Transverse colon (tissue), 4 donors: ENCODE measurements around the gene SERINC4. TPM values are rescaled to one million over a fixed set of nuclear protein-coding genes. Genes with fewer than 3 reads are reported as not detected.
A peak's percentile ranks its signal among the peaks of the same experiment; 100 is the strongest.

Experiments
- DNase-seq: peaks from one replicate; pipeline ENCODE4 v3.0.0-alpha.2; 2019
- H3K27ac ChIP-seq, 4 donors: fragments of 200-600 bp; sonication (generic); 2 replicates each; pipeline ENCODE4 v1.5.1; 2016 to 2018; ENCODE audit warnings: inconsistent platforms in 4 of 4
- H3K27me3 ChIP-seq: fragments of 200-600 bp; sonication (generic); 2 replicates; pipeline ENCODE4 v1.5.1; 2017; ENCODE audit warnings: inconsistent platforms
- H3K36me3 ChIP-seq, 4 donors: fragments of 200-600 bp; sonication (generic); 2 replicates each; pipeline ENCODE4 v1.5.1; 2017 to 2019; ENCODE audit warnings: inconsistent platforms in 4 of 4
- H3K4me1 ChIP-seq, 4 donors: fragments of 200-600 bp; sonication (generic); 2 replicates each; pipeline ENCODE4 v1.5.1; 2017 to 2020; ENCODE audit warnings: inconsistent platforms in 4 of 4
- H3K4me3 ChIP-seq, 4 donors: fragments of 200-600 bp; sonication (generic); 1 replicate in 1 of 4; 2 replicates in 3 of 4; pipeline versions ENCODE4 v1.5.1 to v1.6.1; 2017 to 2019; ENCODE audit warnings: inconsistent platforms in 4 of 4
- H3K9me3 ChIP-seq, 2 donors: fragments of 200-600 bp; sonication (generic); 2 replicates each; pipeline ENCODE4 v1.5.1; 2017 to 2019; ENCODE audit warnings: inconsistent platforms in 2 of 2
- CTCF ChIP-seq, 5 experiments: fragments of 200-600 bp in 3 of 5; fragments of 450-650 bp in 2 of 5; sonication (generic) in 3 of 5; IDR thresholded peaks; 1 replicate in 2 of 5; 2 replicates in 3 of 5; pipeline ENCODE4 v1.5.1; 2016 to 2017; ENCODE audit warnings: antibody characterized with exemption in 5 of 5, inconsistent platforms in 3 of 5, mild to moderate bottlenecking in 2 of 5, moderate library complexity in 1 of 5
- EP300 ChIP-seq: sonication (generic); formaldehyde crosslinking; IDR thresholded peaks from one replicate; pipeline ENCODE4 v1.6.1; 2017; ENCODE audit warnings: antibody characterized with exemption, low read depth
- POLR2A ChIP-seq: fragments of 450-650 bp; IDR thresholded peaks from one replicate; pipeline ENCODE4 v1.6.1; 2016; ENCODE audit warnings: antibody characterized with exemption, mild to moderate bottlenecking, moderate library complexity
- POLR2AphosphoS5 ChIP-seq, 3 donors: sonication (generic); formaldehyde crosslinking; IDR thresholded peaks; one replicate each; pipeline ENCODE4 v1.6.1; 2016; ENCODE audit warnings: antibody characterized with exemption in 3 of 3
- WGBS, 2 donors: methylation state at CpG; one replicate each; pipeline ENCODE4 v1.1.5; 2018; ENCODE audit warnings: low coverage in 1 of 2; 5-methylcytosine and 5-hydroxymethylcytosine counted together
- in situ Hi-C, 4 donors: fragments of 200-750 bp; cut with MboI; loops; one replicate each; pipeline versions ENCODE4 v1.15.0 to v1.15.1; 2017; ENCODE audit warnings: low sequenced_read_pairs in 3 of 4, low pct_ligation_motif_present in 1 of 4, low pct_unique_long_range_greater_than_20kb in 1 of 4
- intact Hi-C: fragments of 100-400 bp; cut with DNase I; formaldehyde crosslinking; loops from one replicate; pipeline ENCODE4 v1.15.1; 2023; ENCODE audit warnings: low total_unique reads
- total RNA-seq, 4 donors: library from RNA; depleted of rRNA; stranded (reverse); fragments of >200 nt; gene quantifications; one replicate each; pipeline ENCODE4 v1.1.0, GENCODE V29; 2016

SERINC4 gene
- total RNA-seq, 4 donors from 2014 or later: not detected

- Histone ChIP-seq H3K36me3 (peaks cover 0 to 15% (median 6%) of the 10 kb centered on the region in 4 donors), H3K27me3 (no peaks in the 10 kb centered on the region), H3K27ac (peak overlapping the region in 1 of 4 donors; percentile 89), H3K9me3 (no peaks in the 10 kb centered on the region), H3K4me3 (no peak overlapping the region), H3K4me1 (peaks cover 51 to 80% (median 62%) of the 10 kb centered on the region in 4 donors)
- intact Hi-C loops: no loop called here
- in situ Hi-C loops: loop anchor here in 1 of 4 donors (25.0 kb wide), 1 partner anchor 309 kb away; the partner anchor contains the start of gene TP53BP1
- DNase-seq: no peak
- 90 to 92% methylated on average over 2 to 3 of the region's 3 CpGs for WGBS, 2 donors
- TF ChIP-seq EP300 (no peak), POLR2AphosphoS5 (IDR thresholded peaks at IDR 0.05) (no peak), POLR2A (no peak), CTCF (IDR thresholded peaks at IDR 0.05) (no peak)
Measured at GRCh38 chr15:43796566-43796965, 3.5 kb downstream of the SERINC4 start.

GRCh38 chr15:43795997-43796396 is 4.0 kb downstream of the SERINC4 start:
- peaks cover 0 to 15% (median 6%) of the 10 kb centered on the region in 4 donors for H3K36me3 ChIP-seq
- in situ Hi-C loops (loop anchor here in 1 of 4 donors (25.0 kb wide), 1 partner anchor 309 kb away; the partner anchor contains the start of gene TP53BP1), intact Hi-C loops (no loop called here)
- peak overlapping the region in 1 of 4 donors; percentile 10 for H3K27ac ChIP-seq
- no peaks in the 10 kb centered on the region for H3K27me3 ChIP-seq
- H3K4me1 ChIP-seq: peaks cover 46 to 77% (median 59%) of the 10 kb centered on the region in 4 donors
- no peaks in the 10 kb centered on the region for H3K9me3 ChIP-seq
- TF ChIP-seq POLR2A (no peak), EP300 (no peak), CTCF (IDR thresholded peaks at IDR 0.05) (no peak), POLR2AphosphoS5 (IDR thresholded peaks at IDR 0.05) (no peak)
- no peak for DNase-seq
- H3K4me3 ChIP-seq: no peak overlapping the region

GRCh38 chr15:43795197-43795596 is 4.8 kb downstream of the SERINC4 start:
- Histone ChIP-seq H3K4me3 (no peak overlapping the region), H3K27ac (peak overlapping the region; percentile 9 to 99 (median 18)), H3K9me3 (no peaks in the 10 kb centered on the region), H3K27me3 (no peaks in the 10 kb centered on the region), H3K36me3 (peaks cover 0 to 15% (median 6%) of the 10 kb centered on the region in 4 donors), H3K4me1 (peaks cover 45 to 75% (median 58%) of the 10 kb centered on the region in 4 donors)
- intact Hi-C loops (no loop called here), in situ Hi-C loops (loop anchor here in 1 of 4 donors (25.0 kb wide), 1 partner anchor 308 kb away; the partner anchor contains the start of gene TP53BP1)
- DNase-seq: no peak
- WGBS, 2 donors: 80 to 88% methylated on average over 1 to 2 of the region's 2 CpGs
- TF ChIP-seq EP300 (no peak), CTCF (IDR thresholded peaks at IDR 0.05) (no peak), POLR2AphosphoS5 (IDR thresholded peaks at IDR 0.05) (no peak), POLR2A (no peak)

GRCh38 chr15:43794269-43795037 is 5.6 kb downstream of the SERINC4 start:
- Histone ChIP-seq H3K27ac (peak overlapping the region; percentile 33 to 99 (median 97)), H3K9me3 (no peaks in the 10 kb centered on the region), H3K4me3 (peak overlapping the region in 1 of 4 donors; percentile 94), H3K4me1 (peaks cover 38 to 68% (median 50%) of the 10 kb centered on the region in 4 donors), H3K36me3 (peaks cover 0 to 15% (median 6%) of the 10 kb centered on the region in 4 donors), H3K27me3 (no peaks in the 10 kb centered on the region)
- TF ChIP-seq POLR2AphosphoS5 (IDR thresholded peaks at IDR 0.05): no peak
- TF ChIP-seq POLR2A: no peak
- no peak for TF ChIP-seq EP300
- TF ChIP-seq CTCF (IDR thresholded peaks at IDR 0.05): no peak
- in situ Hi-C loops: loop anchor here in 1 of 4 donors (25.0 kb wide), 1 partner anchor 307 kb away; the partner anchor contains the start of gene TP53BP1
- WGBS, 2 donors: 83 to 87% methylated on average over 3 to 9 of the region's 9 CpGs
- intact Hi-C loops: no loop called here
- DNase-seq: no peak
